Stimulated activated CD4-positive, alpha-beta T cell treated with anti-CD3 and anti-CD28 coated beads, Interleukin-12 subunit alpha, Interleukin-12 subunit beta, amount 100 ng/mL, for 4 hours (primary cell): ENCODE measurements around the gene PSG7.
"Not testable (repeated sequence)": the region's sequence is repeated elsewhere in the genome, so short reads cannot be mapped to it uniquely, and the experiment has no call there.

Experiments
- DNase-seq: peaks from one replicate; pipeline ENCODE4 v3.0.0-alpha.2; 2020

Gene PSG7

GRCh38 chr19:42912941-42913340 is 24.1 kb downstream of the PSG7 start:
- not testable (repeated sequence) for DNase-seq

GRCh38 chr19:42911731-42912130 is 25.3 kb downstream of the PSG7 start:
- not testable (repeated sequence) for DNase-seq

- DNase-seq: not testable (repeated sequence)
Observed at GRCh38 chr19:42906162-42906561, 30.8 kb downstream of the PSG7 start.

- DNase-seq: not testable (repeated sequence)
Observed at GRCh38 chr19:42900561-42900960, 36.4 kb downstream of the PSG7 start.

GRCh38 chr19:42899674-42900073 is 37.3 kb downstream of the PSG7 start:
- DNase-seq: not testable (repeated sequence)

GRCh38 chr19:42899110-42899509 is 37.9 kb downstream of the PSG7 start:
- DNase-seq: not testable (repeated sequence)

- not testable (repeated sequence) for DNase-seq
Observed at GRCh38 chr19:42898656-42899055, 38.4 kb downstream of the PSG7 start.

- DNase-seq: not testable (repeated sequence)
Observed at GRCh38 chr19:42897729-42898128, 39.3 kb downstream of the PSG7 start.

GRCh38 chr19:42890446-42890845 is 46.6 kb downstream of the PSG7 start:
- DNase-seq: not testable (repeated sequence)

- not testable (repeated sequence) for DNase-seq
Observed at GRCh38 chr19:42887876-42888445, 49.0 kb downstream of the PSG7 start.

GRCh38 chr19:42882730-42883129 is 54.3 kb downstream of the PSG7 start:
- DNase-seq: not testable (repeated sequence)

- DNase-seq: not testable (repeated sequence)
Observed at GRCh38 chr19:42882010-42882409, 55.0 kb downstream of the PSG7 start.

- not testable (repeated sequence) for DNase-seq
Observed at GRCh38 chr19:42881279-42881678, 55.7 kb downstream of the PSG7 start.

- DNase-seq: not testable (repeated sequence)
Observed at GRCh38 chr19:42880621-42881020, 56.4 kb downstream of the PSG7 start.

GRCh38 chr19:42879613-42880012 is 57.4 kb downstream of the PSG7 start, which contains the start of gene PSG1:
Gene PSG1, minus strand, starts transcription at chr19:42879713. Its CDS starts 132 bp downstream, at chr19:42879581.
- no peak for DNase-seq

GRCh38 chr19:42876596-42876995 is 60.4 kb downstream of the PSG7 start:
- not testable (repeated sequence) for DNase-seq

- not testable (repeated sequence) for DNase-seq
Observed at GRCh38 chr19:42875881-42876280, 61.1 kb downstream of the PSG7 start.

GRCh38 chr19:42874901-42875813 is 61.9 kb downstream of the PSG7 start:
- DNase-seq: not testable (repeated sequence)

- DNase-seq: not testable (repeated sequence)
Observed at GRCh38 chr19:42874136-42874535, 62.9 kb downstream of the PSG7 start.
